CMK (cell line): Measurements from ENCODE around the gene LPP.
"Not testable (repeated sequence)": the region's sequence is repeated elsewhere in the genome, so short reads cannot be mapped to it uniquely, and the experiment has no call there.

Experiments used
- DNase-seq: peaks from one replicate; pipeline ENCODE4 v3.0.0-alpha.2; 2010; ENCODE audit warnings: low read depth

Gene LPP

DNA sequence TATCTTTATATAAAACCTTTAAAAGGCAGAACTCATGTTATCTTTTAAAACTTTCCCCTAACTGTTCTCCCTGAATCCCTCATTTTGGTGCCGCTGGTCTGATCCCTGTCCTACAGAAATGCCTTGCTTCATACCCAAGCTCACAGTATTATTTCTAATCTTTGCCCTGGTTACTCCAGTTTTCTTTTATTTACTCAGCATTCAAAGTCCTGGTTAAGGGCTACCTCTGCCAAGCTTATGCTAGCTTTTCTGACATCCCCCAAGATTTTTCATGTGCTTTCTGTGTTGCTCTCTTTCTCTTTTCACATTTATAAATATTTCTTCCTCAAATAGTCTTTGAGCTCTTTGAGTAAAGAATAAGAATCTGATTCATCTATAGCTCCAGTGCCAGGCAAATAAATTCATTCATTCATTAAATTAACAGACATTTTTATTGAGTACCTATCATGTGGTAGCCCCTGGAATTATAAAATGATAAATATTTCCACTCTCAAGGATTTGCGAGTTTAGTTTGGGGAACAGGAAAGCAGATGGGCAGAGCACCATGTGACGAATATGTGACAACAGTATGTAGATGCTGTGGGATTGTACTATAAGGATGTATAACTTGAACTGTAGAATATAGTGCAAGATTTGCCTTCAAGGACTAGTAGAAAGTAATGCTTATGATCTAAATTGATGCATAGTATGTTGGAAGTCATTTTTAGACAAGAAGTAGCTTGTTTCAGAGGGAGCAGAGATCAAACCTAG is 247.5 kb downstream of the LPP start:
- DNase-seq: no peak

DNA sequence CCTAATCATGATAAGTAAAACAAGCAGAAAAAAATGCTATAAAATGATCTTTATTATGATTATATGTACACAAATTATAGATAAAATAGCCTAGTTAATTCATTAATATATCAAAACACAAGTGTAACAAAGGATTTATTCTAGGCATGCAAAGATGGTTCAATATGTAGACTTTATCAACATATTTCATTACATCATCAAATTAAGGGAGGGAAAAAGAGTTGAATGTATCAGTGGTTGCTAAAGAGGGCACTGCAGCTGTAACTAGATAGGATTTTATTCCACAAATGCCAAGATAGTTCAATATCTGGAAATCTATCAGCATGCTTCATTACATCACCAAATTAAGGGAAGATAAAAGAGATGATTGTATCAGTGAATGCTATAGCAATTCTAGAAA is 248.3 kb downstream of the LPP start:
- DNase-seq: no peak

DNA sequence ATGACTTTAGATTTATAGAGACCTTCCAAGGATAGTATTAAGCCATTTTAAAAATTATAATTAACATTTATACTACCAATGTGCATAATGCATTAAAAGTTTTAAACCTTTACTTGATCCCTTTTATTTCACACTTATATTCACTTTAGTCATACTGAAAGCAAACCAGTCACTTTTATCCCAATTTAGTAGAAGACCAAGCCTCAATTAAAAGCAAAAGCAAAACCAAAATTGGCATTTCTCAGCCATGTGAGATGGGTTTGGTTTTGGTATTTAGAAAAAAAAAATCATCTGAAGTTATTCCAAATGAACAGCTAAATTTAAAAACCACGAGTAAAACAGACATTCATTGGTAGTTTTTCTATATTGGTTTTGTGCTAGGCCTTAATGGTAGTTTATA is 249.4 kb downstream of the LPP start:
- DNase-seq: no peak

DNA sequence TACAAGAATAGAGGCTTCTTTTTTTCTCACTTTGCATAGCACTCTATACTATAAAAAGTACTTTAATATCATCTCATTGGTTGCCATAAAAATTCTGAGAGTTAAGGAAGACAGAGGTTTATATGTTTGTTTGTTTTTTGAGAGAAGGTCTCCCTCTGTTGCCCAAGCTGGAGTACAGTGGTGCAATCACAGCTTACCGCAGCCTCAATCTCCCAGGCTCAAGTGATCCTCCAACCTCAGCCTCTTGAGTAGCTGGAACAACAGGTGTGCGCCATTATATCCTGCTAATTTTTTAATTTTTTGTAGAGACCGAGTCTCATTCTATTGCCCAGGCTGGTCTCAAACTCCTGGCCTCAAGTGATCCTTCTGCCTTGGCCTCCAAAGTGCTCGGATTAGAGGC is 250.2 kb downstream of the LPP start:
- no peak for DNase-seq

DNA sequence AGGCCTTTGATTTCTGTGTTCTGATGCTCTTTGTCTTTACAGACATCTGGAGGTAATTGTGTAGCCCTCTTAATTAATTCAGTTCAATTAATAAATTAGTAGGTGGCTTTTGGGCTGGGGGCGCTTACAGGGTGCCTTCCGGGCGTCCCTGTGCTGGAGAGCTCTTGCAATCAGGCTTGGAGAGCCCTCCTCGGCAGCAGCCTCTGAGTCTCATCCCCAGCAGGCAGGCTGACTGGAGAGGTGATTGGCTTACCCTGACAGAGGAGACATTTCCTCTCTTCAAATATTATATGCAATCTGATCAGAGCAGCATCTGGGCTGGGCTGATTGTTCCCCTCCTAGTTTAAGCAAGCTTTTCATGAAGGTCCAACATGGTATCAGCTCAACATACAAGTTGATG is 250.7 kb downstream of the LPP start:
- no peak for DNase-seq

DNA sequence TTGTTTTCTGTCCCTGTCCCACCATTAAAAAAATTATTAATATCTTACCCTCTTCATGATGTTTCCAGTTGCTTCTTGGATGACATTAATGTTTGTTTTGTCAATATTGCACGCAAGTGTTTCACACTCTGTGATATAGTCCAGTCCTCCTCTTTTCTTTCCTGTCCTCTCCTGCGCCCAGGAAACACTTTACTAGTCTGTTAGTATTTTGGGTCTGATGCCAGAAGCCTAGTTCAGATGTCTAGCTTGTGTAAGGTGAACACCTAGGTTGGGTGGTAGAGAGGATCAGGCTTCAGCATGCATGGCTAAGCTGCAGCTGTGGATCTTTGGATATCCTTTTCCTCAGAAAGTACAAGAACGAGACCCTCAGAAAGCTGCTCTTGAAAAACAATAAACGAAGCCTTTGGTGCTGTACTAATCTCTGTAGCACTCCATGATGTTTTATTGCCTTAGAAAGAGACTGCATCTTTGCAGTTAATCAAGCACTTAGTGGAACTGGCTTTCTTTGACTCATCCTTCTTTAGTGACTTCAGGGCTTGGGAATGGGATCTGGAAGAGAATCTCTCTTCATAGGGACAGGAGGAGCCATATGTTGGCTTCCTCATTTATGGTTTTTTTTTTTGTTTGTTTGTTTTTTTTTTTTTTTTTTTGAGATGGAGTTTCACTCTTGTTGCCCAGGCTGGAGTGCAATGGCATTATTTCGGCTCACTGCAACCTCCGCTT is 253.4 kb downstream of the LPP start:
- DNase-seq: no peak

DNA sequence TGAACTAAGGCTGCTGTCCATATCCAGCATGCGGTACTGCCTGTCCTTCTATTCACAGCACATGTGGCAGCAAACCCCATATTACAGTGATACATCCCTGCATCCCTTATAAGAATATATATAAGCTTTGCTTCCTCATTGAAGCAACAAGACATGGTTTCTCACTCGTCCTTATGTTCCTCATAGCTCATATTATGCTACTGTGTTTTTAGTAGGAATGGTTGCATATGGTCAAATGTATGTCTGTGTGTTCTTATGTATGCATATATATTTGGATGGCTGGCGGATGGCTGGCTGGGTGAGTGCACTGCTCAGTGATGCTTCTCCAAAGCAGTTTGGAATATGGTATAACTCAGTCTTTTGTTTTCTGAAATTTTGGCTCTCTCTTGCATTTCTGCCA is 254.9 kb downstream of the LPP start:
- DNase-seq: no peak

DNA sequence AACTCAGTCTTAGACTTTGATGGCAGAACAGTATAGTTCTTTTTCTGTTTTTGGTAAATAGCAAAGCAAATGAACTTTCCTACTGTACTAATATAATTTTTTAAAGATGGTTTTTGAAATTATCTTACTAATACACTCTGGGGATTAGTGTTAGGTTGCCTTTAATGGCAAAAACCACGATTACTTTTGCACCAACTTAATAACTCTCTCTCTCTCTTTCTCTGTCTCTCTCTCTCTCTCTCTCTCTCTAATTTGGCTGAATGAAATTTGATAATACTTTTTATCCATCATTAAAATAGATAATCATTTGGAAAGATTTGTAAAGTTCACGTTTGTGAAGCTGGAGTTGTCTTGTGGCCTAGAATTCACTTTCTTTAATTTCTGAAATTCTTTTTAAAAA is 257.8 kb downstream of the LPP start:
- no peak for DNase-seq

DNA sequence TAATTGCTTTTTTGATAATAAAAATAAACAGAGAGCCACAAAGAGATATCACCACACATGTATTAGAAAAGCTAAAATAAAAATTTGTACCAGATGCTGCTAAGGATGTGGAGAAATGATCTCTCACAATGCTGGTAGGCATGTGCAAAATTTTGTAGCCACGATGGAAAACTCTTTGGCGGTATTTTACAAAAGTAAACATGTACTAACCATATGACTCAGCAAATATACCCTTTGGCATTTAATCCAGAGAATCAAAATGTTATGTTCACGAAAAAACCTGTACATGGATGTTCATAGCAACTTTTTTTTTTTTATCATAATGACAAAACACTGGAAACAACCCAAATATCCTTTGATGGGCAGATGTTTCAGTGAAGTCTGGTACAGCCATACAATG is 261.2 kb downstream of the LPP start:
- DNase-seq: no peak

DNA sequence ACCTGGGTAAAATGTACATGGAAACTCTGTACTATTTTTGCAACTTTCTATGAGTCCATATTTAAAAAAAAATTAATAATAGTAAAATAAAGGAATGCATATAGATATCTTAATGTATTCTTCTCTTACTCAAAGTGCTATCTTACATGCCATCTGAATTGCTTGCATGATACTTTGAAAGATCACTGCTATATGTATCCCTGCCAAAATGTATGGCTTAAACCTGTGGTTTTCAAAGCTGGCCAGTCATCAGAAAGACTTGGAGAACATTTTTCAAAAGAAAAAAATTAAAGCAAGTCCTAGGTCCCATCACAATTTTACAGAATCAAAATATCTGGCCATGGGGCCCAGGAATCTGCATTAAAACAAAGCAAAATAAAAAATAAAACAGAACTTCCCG is 262.1 kb downstream of the LPP start:
- no peak for DNase-seq

DNA sequence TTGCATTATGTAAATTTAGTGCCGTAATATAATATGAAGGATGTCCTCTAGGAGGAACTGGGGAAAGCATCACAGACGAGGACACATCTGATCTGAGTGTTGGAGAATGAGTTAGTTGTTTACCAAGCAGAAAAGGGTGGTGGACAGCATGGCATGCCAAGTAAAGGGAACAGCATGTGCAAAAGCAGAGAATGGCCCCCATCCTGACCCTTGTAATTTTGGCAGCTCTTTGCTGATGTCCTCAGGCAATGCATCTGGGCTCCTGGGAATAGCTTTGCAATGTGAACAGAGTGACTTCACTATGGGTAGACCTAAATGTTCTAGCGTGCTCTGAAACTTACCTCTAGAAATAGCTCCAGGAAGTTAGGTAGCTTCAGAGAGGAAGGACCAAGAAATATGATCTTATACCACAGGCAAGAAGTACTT is 263.3 kb downstream of the LPP start:
- no peak for DNase-seq

DNA sequence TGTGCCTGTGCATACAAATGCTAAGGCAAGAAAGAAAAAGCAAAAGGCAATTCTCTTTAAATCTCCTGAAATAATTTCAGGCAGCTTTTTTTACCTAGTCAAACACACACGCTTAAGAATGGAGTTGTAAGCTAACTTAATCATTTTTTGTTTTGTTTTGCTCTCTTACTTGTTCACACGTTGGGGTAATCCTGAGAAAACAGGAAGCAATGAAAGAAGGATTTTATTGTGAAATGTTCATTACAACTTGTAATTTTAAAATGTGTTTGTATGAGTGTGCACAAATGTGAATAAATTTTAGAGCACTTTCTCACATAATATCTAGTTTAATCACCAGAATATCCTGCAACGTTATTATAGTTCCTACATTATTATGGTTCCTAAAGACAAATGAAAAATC is 263.8 kb downstream of the LPP start:
- DNase-seq: no peak

DNA sequence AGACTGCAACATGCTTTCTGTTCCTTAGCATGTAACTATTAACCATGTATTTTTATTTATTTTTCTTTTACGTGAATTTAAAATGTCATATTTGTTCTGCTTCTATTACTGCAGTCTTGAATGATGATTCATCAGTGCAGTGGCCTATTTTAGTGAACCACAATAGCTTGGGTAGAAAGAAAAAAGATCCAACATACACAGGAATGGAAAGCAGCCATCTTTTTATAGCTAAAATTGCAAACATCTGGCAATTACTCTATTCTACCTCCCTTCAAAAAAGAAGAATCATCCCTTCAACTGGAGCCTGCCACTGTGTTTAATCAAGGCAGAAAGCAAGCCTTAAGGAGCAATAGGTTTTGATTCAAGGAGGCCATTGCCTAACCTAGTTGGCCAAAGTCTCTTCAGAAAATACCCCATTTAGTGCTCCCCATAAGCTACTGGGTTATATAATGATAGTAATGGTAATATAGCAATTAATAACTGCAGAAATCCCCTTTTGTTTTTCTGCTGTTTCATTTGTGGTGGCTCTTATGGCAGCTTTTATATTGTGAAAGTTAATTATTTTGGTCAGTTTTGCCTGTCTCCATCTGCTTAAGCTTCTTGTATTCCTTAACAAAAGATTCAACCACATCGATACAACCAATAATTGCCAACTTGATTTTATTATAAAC is 267.3 kb downstream of the LPP start:
- DNase-seq: no peak

DNA sequence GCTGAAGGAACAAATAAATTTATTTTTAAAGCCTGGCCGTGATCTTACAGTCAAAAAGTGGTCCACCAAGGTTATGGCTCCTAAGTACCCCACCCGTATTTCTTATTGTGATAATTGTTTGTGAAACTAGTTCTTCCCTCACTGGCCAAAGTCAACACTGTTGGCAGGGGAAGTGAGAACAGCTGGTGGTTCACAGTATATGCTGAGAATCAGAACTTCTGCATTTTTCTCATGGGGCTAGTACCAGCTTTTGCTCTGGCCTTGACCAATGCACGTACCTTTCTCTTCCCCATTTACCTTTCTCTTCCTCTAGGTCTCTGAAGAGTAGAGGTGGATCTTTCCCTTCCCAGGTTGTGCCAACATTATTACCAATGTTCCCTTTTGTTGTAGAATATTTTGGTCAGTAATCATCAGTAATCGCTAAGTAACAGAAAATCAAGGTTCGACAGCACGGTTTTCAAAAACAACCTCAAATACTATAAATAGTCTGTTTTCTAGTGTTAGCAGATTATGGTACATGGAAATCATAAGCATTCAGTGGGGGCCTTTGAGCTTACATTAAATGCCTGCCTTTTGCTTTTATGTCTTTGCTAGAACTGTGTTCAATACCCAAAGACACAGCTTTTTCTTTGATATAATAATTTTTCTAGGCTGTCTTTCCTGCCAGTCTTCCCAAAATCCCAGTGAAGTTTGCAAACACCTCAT is 268.0 kb downstream of the LPP start:
- no peak for DNase-seq

DNA sequence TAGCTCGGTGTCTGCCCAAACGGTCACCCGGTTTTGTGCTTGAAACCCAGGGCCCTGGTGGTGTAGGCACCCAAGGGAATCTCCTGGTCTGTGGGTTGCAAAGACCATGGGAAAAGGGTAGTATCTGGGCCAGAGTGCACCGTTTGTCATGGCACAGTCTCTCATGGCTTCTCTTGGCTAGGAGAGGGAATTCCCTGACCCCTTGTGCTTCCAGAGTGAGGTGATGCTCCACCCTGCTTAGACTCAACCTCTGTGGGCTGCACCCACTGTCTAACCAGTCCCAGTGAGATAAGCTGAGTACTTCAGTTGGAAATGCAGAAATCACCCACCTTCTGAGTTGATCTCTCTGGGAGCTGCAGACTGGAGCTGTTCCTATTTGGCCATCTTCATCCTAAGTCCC is 274.0 kb downstream of the LPP start:
- not testable (repeated sequence) for DNase-seq

DNA sequence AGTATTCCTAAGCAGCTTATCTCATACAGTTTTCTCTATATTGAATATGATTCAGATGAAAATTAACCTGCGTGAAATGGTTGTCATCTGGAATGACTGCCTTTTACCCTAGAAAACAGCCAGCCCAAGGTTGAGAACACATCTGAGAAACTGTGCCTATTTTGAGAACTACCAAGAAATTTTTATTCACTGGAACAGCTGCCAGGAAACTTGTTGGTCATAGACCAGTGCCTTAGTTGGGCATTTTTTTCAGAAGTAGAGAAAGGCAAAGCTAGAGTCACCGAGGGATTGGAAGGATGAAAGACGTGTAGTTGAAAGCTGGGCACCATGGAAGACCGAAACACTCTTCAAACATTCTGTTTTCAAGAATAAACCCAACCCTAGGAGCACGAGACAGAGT is 277.1 kb downstream of the LPP start:
- DNase-seq: no peak

DNA sequence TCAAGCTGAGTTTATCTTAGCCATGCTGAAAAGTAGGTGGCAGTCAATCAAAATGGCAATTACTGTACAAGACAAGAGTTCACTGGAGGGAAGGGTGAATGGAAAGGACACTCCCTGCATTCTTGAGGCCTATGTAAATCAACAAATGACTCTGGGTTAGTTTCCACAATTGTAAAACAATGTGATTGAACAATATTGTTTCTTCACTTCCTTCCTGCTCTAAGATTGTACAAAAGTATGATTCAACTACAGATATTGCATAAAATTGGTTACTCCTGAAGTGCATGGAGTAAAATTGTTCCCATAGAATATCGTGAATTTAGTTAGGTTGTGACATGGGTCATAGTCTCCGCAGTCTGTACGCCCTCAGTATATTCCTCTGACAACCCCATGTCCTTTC is 277.6 kb downstream of the LPP start:
- DNase-seq: no peak

DNA sequence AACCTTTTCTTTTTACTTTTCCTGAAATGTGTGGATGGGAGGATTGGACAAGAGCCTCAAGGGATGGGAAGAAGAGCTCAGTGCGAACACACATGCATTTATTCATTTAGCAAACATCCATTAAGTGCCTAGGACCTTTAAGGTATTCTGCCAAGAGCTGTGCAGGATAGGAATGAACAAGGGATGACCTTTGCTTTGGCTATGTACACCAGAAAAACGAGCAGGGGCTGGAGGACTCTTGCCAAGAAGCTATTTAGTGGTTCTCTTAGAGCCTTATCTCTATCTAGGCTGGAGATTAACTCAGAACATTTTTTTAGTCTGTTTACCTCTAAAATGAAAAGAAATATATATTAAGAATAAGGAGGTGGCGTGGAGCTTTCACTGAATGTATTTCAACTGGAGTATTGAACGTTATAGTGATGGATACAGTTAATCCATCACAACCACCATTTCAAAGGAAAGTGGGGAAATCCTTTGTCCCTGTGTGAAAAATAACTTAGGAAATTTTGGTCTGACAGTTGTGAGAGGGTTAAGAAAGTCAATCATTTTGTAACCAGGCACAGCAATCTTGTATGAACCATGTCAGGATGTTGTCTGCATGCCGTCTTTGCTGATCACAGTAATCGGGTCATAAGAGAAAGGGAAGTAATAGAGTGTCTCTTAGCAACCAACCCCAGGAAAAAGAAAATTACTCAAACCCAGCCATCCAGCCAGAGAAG is 279.0 kb downstream of the LPP start:
- no peak for DNase-seq

DNA sequence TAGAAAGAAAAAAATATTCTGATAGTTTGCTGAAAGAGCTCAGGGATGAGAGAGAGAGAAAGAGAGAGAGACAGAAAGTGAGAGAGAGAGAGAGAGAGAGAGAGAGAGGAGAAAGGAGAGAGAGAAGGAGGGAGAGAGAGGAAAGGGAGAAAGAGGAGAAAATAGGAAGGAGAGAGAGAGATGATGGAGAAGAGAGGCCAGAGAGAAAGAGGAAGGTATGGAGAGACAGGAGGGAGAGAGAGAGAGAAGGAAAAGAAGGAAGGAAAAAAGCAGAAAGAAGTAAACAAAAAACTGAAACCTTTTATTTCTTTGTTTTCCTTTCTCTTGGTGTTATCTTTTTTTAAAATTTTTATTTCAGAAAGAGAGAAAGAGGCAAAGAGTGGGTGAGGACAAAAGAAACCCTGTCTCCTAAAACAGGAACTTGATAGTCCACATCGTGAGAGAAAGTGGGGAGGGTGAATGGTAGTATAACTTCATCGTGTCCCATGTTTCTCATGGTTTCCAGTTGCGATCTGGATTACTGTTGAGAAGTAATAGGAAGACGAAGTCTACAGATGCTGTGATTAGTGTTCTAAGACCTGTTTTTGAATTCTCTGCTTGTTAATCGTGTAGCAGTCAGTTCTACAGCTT is 279.7 kb downstream of the LPP start:
- DNase-seq: no peak

DNA sequence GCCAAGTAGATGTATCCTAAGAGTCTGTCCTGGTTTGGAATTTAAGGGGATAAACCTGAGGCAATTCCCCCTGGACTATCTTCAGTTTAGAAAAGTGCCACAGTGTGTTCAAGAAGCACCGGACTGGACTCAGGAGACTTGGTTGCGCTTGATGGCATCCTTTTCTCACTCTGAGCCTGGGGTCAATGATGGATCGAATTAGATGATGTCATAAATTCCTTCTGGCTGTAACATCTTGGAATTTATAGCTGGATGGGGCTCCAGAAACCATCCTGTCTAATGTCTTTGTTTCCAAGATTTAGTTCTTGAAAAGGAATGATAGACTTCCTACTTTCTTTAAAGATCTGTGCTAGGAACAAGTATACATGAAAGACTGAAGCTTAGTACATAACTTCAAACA is 280.6 kb downstream of the LPP start:
- DNase-seq: no peak

DNA sequence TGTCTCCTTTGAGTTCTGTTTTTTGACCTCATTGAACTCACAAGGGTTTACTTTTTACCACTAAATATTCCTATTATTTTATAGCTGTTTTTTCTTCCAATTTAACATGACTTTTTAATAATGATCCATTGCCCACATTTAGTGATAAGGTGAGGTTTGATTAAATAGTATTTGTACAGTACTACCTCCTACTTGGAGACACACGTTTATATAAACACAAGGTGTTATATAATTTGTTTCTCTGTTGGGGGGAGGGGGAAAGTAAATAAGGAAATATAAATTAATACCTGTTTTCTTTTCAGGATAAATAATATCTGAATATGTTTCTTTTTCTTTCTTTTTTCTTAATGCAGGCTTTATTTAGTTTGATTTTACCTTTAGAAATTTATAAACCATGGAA is 281.3 kb downstream of the LPP start:
- no peak for DNase-seq

DNA sequence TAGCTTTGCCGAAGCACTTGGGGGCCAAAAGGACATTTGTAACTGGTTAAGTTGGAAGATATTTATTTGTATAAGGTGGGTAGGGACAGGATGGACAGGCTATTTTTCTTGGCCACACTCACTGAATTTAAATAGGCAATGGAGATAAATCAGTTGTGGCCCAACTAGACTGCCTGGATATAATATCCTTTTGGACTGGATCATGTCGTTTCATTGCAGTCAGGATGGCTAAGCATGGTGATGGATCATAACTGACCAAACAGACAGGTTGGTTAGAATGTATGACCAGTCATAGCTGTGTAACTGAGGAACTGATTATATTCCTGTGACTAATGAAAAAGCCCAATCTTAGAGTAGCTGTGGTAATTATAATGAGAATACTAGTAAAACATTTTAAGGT is 284.0 kb downstream of the LPP start:
- DNase-seq: no peak
